Activated naive CD8-positive, alpha-beta T cell treated with anti-CD3 and anti-CD28 coated beads, Interleukin-2, amount 50 U/mL, for 16 hours (primary cell): ENCODE data around the gene GABBR1.

Experiments
- DNase-seq: peaks from one replicate; pipeline ENCODE4 v3.0.0-alpha.2; 2020; ENCODE audit warnings: low read depth, low spot score

Gene GABBR1

GRCh38 chr6:29620630-29621029, 12.4 kb downstream of the GABBR1 start:
- no peak for DNase-seq

- DNase-seq: no peak
Measured at GRCh38 chr6:29619578-29620160, 13.3 kb downstream of the GABBR1 start.

GRCh38 chr6:29617782-29618554, 15.0 kb downstream of the GABBR1 start:
- no peak for DNase-seq

GRCh38 chr6:29611426-29611825, 21.6 kb downstream of the GABBR1 start:
- no peak for DNase-seq

GRCh38 chr6:29610540-29610939, 22.4 kb downstream of the GABBR1 start:
- DNase-seq: no peak

- DNase-seq: no peak
Measured at GRCh38 chr6:29608131-29608530, 24.9 kb downstream of the GABBR1 start.

- no peak for DNase-seq
Measured at GRCh38 chr6:29603930-29604329, 29.1 kb downstream of the GABBR1 start.

- DNase-seq: no peak
Measured at GRCh38 chr6:29603456-29603855, 29.5 kb downstream of the GABBR1 start.

- DNase-seq: no peak
Measured at GRCh38 chr6:29602564-29603361, 30.2 kb downstream of the GABBR1 start.

GRCh38 chr6:29598172-29598747, 34.7 kb downstream of the GABBR1 start:
- no peak for DNase-seq

- DNase-seq: no peak
Measured at GRCh38 chr6:29597184-29597583, 35.8 kb downstream of the GABBR1 start.

- no peak for DNase-seq
Measured at GRCh38 chr6:29596381-29596900, 36.5 kb downstream of the GABBR1 start.

- DNase-seq: no peak
Measured at GRCh38 chr6:29593199-29593855, 39.7 kb downstream of the GABBR1 start.

GRCh38 chr6:29591677-29592076, 41.3 kb downstream of the GABBR1 start:
- no peak for DNase-seq

GRCh38 chr6:29590218-29590808, 42.7 kb downstream of the GABBR1 start:
- no peak for DNase-seq

- DNase-seq: peak; percentile 19
Measured at GRCh38 chr6:29589423-29590048, 43.4 kb downstream of the GABBR1 start.

- DNase-seq: no peak
Measured at GRCh38 chr6:29584821-29585220, 48.2 kb downstream of the GABBR1 start, which contains the start of gene OR2H2. Gene OR2H2, plus strand, starts transcription at chr6:29585121. Its CDS starts 2,824 bp downstream, at chr6:29587945.

GRCh38 chr6:29577544-29577943, 55.4 kb downstream of the GABBR1 start:
- no peak for DNase-seq

- DNase-seq: no peak
Measured at GRCh38 chr6:29576056-29576455, 56.9 kb downstream of the GABBR1 start.

- no peak for DNase-seq
Measured at GRCh38 chr6:29567991-29568390, 65.0 kb downstream of the GABBR1 start.
